HFFc6 (cell line): ENCODE data around the gene TTLL5. TPM values are rescaled to one million over a fixed set of nuclear protein-coding genes. Genes with fewer than 3 reads are reported as not detected.
"Not testable (repeated sequence)": the region's sequence is repeated elsewhere in the genome, so short reads cannot be mapped to it uniquely, and the experiment has no call there.

ENCODE experiments used
- DNase-seq: peaks from one replicate; pipeline ENCODE4 v3.0.0-alpha.2; 2018
- H3K27ac Mint-ChIP-seq: 2 replicates; pipeline ENCODE4 v1.8.0; 2020; ENCODE audit warnings: mild to moderate bottlenecking, mixed read lengths
- H3K27me3 Mint-ChIP-seq: 2 replicates; pipeline ENCODE4 v1.8.0; 2021; ENCODE audit warnings: mild to moderate bottlenecking, moderate library complexity, mixed read lengths; ENCODE audit not compliant: insufficient read depth
- H3K36me3 Mint-ChIP-seq: 2 replicates; pipeline ENCODE4 v1.8.0; 2021; ENCODE audit warnings: low read depth, mixed read lengths
- H3K4me1 Mint-ChIP-seq: 2 replicates; pipeline ENCODE4 v1.8.0; 2020; ENCODE audit warnings: low read depth, mixed read lengths
- H3K4me3 Mint-ChIP-seq: 2 replicates; pipeline ENCODE4 v1.8.0; 2020; ENCODE audit warnings: mild to moderate bottlenecking, moderate library complexity, mixed read lengths
- H3K9me3 Mint-ChIP-seq: 2 replicates; pipeline ENCODE4 v1.8.0; 2020; ENCODE audit warnings: mild to moderate bottlenecking, mixed read lengths
- total RNA-seq, 6 experiments: library from RNA; stranded (reverse); fragmentation: NEBNext Ultra II Directional; extraction: Animal tissue kit (Norgen Biotek cat#: 25700); gene quantifications; 2 replicates in 1 of 6; 3 replicates in 5 of 6; pipeline ENCODE4 v1.2.3, GENCODE V29; 2021
- TF ChIP-seq, protein P1 (sequence below): fragments of 200-600 bp; sonication (generic); IDR thresholded peaks from 2 replicates; pipeline ENCODE4 v1.5.0; 2021; ENCODE audit warnings: antibody characterized with exemption, mild to moderate bottlenecking

TTLL5 gene
- total RNA-seq, 6 experiments from 2014 or later = 22.0 to 28.9 (median 25.0) TPM

- H3K4me1 Mint-ChIP-seq = peaks cover 40% of the 10 kb centered on the region
- DNase-seq = no peak
- TF ChIP-seq, protein P1, sequence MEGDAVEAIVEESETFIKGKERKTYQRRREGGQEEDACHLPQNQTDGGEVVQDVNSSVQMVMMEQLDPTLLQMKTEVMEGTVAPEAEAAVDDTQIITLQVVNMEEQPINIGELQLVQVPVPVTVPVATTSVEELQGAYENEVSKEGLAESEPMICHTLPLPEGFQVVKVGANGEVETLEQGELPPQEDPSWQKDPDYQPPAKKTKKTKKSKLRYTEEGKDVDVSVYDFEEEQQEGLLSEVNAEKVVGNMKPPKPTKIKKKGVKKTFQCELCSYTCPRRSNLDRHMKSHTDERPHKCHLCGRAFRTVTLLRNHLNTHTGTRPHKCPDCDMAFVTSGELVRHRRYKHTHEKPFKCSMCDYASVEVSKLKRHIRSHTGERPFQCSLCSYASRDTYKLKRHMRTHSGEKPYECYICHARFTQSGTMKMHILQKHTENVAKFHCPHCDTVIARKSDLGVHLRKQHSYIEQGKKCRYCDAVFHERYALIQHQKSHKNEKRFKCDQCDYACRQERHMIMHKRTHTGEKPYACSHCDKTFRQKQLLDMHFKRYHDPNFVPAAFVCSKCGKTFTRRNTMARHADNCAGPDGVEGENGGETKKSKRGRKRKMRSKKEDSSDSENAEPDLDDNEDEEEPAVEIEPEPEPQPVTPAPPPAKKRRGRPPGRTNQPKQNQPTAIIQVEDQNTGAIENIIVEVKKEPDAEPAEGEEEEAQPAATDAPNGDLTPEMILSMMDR = no peak
- H3K27ac Mint-ChIP-seq = no peak overlapping the region
- no peak overlapping the region for H3K4me3 Mint-ChIP-seq
- no peaks in the 10 kb centered on the region for H3K9me3 Mint-ChIP-seq
- H3K27me3 Mint-ChIP-seq = no peaks in the 10 kb centered on the region
- H3K36me3 Mint-ChIP-seq = peaks cover 10% of the 10 kb centered on the region; the same call in 1 of the 2 replicates
Measured at GRCh38 chr14:75845136-75845804, 184.2 kb downstream of the TTLL5 start.

DNA sequence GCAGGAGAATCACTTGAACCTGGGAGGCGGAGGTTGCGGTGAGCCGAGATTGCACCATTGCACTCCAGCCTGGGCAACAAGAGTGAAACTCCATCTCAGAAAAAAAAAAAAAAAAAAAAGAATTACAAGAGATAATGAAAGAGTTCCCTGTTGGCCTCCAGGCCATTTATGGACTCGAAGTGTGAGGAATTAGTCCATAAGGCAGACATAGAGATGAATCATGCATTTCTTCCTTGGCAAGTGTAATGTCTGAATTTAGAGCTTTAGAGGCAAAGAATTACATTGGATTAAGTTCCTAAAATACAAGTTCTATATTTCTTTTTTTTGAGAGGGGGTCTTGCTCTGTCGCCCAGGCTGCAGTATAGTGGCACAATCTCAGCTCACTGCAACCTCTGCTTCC is 185.6 kb downstream of the TTLL5 start:
- H3K27me3 Mint-ChIP-seq, DNase-seq, H3K4me3 Mint-ChIP-seq, H3K27ac Mint-ChIP-seq, H3K36me3 Mint-ChIP-seq, H3K9me3 Mint-ChIP-seq: not testable (repeated sequence)
- peaks cover 40% of the 10 kb centered on the region for H3K4me1 Mint-ChIP-seq

DNA sequence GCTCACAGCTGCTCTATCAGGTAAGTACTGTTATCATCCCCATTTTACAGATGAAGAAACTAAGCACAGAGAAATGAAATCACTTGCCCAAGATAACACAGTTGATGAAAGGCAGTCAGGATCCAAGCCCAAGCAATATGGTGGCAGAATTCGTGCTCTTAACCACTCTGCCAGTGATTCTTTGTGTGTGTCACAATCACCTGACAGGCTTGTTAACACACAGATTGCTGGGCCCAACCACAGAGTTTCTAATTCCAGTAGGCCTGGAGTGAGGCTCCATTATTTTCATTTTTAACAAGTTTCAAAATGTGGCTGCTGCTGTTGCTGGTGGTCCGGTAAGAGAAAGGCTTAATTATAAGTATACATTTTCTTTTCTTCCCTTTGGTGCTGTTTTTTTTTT is 186.5 kb downstream of the TTLL5 start:
- Mint-ChIP-seq H3K4me1 (peaks cover 33% of the 10 kb centered on the region), H3K36me3 (0 out of 2 replicates have a peak, but pooled peaks cover 4% of the 10 kb centered on the region), H3K27ac (no peak overlapping the region), H3K27me3 (no peaks in the 10 kb centered on the region), H3K9me3 (no peaks in the 10 kb centered on the region), H3K4me3 (no peak overlapping the region)
- TF ChIP-seq, protein P1 = no peak
- DNase-seq = no peak

DNA sequence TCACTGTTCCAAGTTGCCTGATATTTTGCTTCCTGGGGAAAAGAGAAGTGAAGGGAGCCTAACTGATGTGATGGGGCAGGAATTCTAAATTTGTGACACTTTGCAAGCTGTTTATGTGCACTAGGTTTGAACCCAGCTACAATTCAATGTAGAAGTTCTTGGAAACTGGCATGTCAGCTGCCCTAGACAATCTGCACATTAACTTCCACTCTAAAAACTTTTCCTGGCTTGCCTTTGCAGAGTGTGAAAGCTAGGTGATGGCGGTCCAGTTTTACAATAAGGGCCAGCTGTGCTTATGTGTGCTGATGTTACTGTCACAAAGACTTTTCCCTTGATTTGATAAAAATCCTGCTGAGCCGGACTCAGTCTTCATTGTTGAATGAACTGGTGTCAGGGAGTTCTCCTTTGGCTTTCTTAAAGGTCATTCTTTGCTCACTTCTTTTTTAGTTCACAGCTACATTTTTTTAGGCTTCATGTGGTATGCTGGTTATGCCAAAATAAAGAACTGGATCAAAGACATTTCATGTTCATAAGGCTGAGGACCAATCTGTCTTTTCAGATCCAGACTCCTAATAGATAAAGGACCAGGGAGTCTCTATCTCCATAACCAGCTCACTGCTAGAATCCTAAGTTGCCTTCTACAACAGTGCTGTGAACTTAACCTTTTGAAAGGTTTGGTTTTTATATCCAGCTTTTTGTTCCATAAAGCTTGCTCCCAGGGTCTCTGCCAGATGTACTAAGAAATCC is 187.3 kb downstream of the TTLL5 start:
- no peak for DNase-seq
- Mint-ChIP-seq H3K4me3 (no peak overlapping the region), H3K4me1 (peaks cover 26% of the 10 kb centered on the region), H3K27me3 (no peaks in the 10 kb centered on the region), H3K36me3 (0 out of 2 replicates have a peak, but pooled peaks cover 4% of the 10 kb centered on the region), H3K27ac (no peak overlapping the region), H3K9me3 (no peaks in the 10 kb centered on the region)
- TF ChIP-seq, protein P1 = no peak

DNA sequence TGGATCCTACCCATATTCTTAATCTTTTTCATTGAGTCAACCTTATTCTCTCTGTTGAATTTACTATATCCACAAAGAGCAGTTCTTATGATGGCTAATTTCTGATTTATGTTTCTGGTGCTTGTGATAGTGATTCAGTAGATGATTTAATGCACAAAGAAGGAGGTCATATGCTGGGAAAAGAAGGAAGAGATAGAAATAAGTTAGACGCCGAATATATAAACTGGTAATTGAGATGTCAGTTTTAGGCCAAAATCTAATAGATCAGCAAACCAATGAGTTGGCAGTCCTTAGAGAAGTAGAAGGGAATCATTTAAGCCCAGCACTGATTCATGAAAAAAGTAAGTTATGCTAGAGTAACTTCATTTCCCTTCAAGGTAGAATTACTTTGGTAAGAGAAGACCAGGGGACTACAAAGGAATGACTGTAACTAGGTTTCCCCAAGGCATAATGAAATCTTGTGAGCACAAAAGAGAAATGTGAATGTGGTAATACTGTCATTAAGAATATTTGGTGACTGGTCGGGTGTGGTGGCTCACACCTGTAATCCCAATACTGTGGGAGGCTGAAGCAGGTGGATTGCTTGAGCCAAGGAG is 188.4 kb downstream of the TTLL5 start:
- H3K27me3 Mint-ChIP-seq = no peaks in the 10 kb centered on the region
- no peak for DNase-seq
- no peak overlapping the region for H3K27ac Mint-ChIP-seq
- no peaks in the 10 kb centered on the region for H3K36me3 Mint-ChIP-seq
- H3K4me3 Mint-ChIP-seq = no peak overlapping the region
- H3K4me1 Mint-ChIP-seq = peaks cover 22% of the 10 kb centered on the region
- TF ChIP-seq, protein P1 = no peak
- H3K9me3 Mint-ChIP-seq = no peaks in the 10 kb centered on the region

GRCh38 chr14:75851574-75851866 is 190.5 kb downstream of the TTLL5 start:
- DNase-seq = no peak
- H3K27me3 Mint-ChIP-seq = no peaks in the 10 kb centered on the region
- TF ChIP-seq, protein P1 = no peak
- no peak overlapping the region for H3K4me3 Mint-ChIP-seq
- no peak overlapping the region for H3K27ac Mint-ChIP-seq
- no peaks in the 10 kb centered on the region for H3K9me3 Mint-ChIP-seq
- H3K4me1 Mint-ChIP-seq = peaks cover under 1% of the 10 kb centered on the region; the same call in 1 of the 2 replicates
- H3K36me3 Mint-ChIP-seq = no peaks in the 10 kb centered on the region; the same call in 1 of the 2 replicates
